Esophagus (tissue), 2 donors: ENCODE data around the gene CXCL1. TPM values are rescaled to one million over a fixed set of nuclear protein-coding genes. Genes with fewer than 3 reads are reported as not detected.

Source experiments
- H3K27ac ChIP-seq, 2 donors: one replicate each; pipeline ENCODE4 v1.5.1; 2013; ENCODE audit warnings: low read depth in 2 of 2, mild to moderate bottlenecking in 2 of 2, inconsistent platforms in 1 of 2, low read length in 1 of 2, moderate library complexity in 1 of 2
- H3K27me3 ChIP-seq, 2 donors: one replicate each; pipeline ENCODE4 v1.6.1; 2013; ENCODE audit warnings: low read length in 2 of 2, control low read depth in 1 of 2, mild to moderate bottlenecking in 1 of 2; ENCODE audit not compliant: insufficient read depth in 2 of 2, control insufficient read depth in 1 of 2
- H3K36me3 ChIP-seq, 2 donors: one replicate each; pipeline ENCODE4 v1.6.1; 2013; ENCODE audit warnings: low read length in 1 of 2; ENCODE audit not compliant: control insufficient read depth in 2 of 2, insufficient read depth in 2 of 2
- H3K4me1 ChIP-seq, 2 donors: one replicate each; pipeline ENCODE4 v1.6.1; 2013; ENCODE audit warnings: low read length in 1 of 2; ENCODE audit not compliant: control insufficient read depth in 2 of 2, insufficient read depth in 2 of 2
- H3K4me3 ChIP-seq, 2 donors: one replicate each; pipeline ENCODE4 v1.5.1; 2013; ENCODE audit warnings: low read length in 2 of 2, mild to moderate bottlenecking in 2 of 2, low read depth in 1 of 2, moderate library complexity in 1 of 2
- H3K9me3 ChIP-seq, 2 donors: one replicate each; pipeline ENCODE4 v1.6.1; 2013; ENCODE audit warnings: mild to moderate bottlenecking in 2 of 2, low read depth in 1 of 2, low read length in 1 of 2, moderate library complexity in 1 of 2; ENCODE audit not compliant: control insufficient read depth in 2 of 2, insufficient read depth in 1 of 2
- WGBS, 2 donors: extraction: QIAGEN DNeasy Blood & Tissue Kit; methylation state at CpG; one replicate each; pipeline ENCODE4 v1.1.7; 2013; 5-methylcytosine and 5-hydroxymethylcytosine counted together
- polyA plus RNA-seq, 2 donors: library from polyadenylated mRNA; stranded (reverse); fragments of 200-250 nt; gene quantifications; one replicate each; pipeline ENCODE4 v1.2.3, GENCODE V29; 2013
- donor health status: healthy with polysubstance abuse.
- donor health status: Bipolar disorder and iron deficiency.

CXCL1 gene
- polyA plus RNA-seq, 2 donors: 4.7 to 12.4 TPM

DNA sequence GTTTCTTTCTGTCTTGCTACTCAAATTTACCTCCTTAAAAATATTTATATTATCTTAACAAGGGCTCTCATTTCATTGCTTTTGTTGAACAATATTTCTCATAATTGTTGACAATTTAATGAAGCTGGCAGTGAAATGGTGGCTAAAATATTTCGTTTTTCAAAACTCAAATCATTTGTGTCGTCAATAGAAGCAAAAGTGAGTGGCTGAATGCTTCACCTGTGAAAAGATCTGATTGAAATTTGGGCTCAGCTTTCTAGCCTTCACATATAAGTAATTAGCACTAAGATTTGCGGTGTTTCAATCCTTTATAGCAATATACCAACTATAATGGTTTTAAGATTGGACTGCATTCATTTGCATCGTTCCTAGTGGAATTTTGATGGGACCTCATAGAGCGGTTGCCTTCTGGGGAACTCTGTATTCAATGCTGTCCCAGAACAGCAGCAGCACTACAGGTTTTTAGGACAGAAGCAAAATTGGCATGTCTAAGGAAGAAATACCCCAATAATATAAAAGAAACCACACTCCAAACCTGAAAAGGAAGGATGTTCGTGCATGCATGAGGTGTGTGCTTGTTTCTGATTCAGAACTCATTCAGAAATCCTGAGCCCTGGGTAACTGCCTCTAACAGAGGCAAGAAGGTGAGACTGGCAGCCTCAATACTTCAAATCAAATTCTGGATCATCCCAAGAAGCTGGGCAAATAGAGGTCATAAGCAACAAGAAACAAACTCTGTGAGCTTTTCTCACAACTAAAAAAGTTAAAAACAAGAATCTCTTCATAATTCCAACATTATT, 2.5 kb downstream of the CXCL1 start:
- Histone ChIP-seq H3K27me3 (no peaks in the 10 kb centered on the region), H3K36me3 (no peaks in the 10 kb centered on the region), H3K27ac (no peak overlapping the region), H3K9me3 (no peaks in the 10 kb centered on the region), H3K4me1 (peaks cover 2 to 3% of the 10 kb centered on the region in 2 donors), H3K4me3 (no peak overlapping the region)
- WGBS, 2 donors: 86% methylated on average over 6 of the region's 6 CpGs

DNA sequence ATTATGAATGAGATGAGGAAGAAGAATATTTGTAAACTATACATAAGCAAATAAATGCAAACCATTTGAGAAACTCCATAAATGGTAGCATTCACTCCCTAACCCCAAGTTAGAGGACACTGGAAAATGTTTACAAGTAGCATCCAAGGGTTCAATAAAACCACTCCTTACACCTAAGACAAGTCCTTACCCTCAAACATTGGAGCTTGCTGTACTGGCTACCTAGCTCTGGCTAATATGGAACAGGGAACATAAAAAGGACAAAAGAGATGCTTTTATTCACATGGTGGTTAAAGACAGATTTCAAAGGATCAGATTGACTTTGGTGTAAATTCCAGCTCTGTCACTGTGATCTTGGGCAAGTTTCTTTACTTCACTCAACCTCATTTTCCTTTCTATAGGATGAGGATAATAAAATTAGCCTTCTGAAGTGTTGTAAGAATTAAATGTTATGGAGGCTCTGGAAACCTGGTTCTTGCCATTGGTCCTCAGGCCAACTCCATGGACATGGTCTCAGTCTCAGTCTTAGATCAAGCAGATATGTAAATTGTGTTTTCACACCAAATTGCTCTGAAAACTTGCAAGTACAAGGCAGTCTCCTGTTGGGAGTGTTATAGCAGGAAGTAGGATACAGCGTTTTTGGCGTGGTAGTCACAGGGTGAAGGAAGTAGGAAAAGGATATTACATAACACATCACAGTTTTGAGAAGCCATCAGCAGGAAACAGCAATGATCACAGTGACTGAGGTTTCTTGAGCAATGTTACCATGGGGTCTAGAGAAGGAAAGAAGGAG, 3.3 kb downstream of the CXCL1 start:
- no peak overlapping the region for H3K27ac ChIP-seq
- no peak overlapping the region for H3K4me3 ChIP-seq
- 67 to 70% methylated on average over 2 of the region's 2 CpGs for WGBS, 2 donors
- no peaks in the 10 kb centered on the region for H3K9me3 ChIP-seq
- peaks cover 2 to 3% of the 10 kb centered on the region in 2 donors for H3K4me1 ChIP-seq
- no peaks in the 10 kb centered on the region for H3K36me3 ChIP-seq
- no peaks in the 10 kb centered on the region for H3K27me3 ChIP-seq

DNA sequence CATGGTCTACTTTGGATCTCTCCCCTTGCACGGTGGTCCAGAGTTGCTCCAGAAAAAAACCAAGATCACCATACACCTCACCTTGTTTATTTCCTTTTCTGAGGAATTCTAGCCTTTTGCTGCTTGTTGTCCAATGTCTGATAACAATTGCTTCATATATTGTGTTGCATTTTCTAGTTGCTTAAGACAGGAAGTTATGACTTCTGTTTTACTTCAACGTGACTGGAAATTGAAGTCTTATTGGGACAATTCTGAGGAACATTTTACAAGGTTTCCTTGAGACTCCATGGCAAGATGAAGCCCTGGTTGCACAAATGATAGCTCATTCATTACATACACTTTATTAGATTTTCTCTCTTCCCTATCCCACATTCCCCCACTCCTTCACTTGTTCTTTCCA, 5.2 kb downstream of the CXCL1 start:
- Histone ChIP-seq H3K27me3 (no peaks in the 10 kb centered on the region), H3K36me3 (no peaks in the 10 kb centered on the region), H3K27ac (no peak overlapping the region), H3K9me3 (no peaks in the 10 kb centered on the region), H3K4me1 (peaks cover 2 to 3% of the 10 kb centered on the region in 2 donors), H3K4me3 (no peak overlapping the region)
- 81 to 84% methylated on average over 2 of the region's 2 CpGs for WGBS, 2 donors

DNA sequence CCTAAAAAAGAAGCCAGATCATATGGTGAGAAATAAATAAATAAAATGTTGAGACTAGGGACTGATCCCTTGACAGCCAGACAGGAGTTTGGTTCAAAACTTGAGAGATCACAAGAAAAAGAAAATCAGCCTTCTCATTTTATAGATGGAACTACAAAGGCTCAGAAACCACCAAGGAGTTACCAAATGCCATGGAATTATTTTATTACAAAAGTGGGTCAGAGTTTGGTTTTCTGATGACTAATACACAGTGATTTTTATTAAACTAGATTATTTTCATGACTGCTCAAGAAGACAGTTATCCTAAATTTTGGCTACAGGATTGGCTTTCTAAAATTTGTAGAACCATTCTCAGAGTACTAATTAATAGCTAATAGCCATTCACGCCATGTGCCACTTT, 6.2 kb downstream of the CXCL1 start:
- Histone ChIP-seq H3K9me3 (no peaks in the 10 kb centered on the region), H3K36me3 (no peaks in the 10 kb centered on the region), H3K27ac (no peak overlapping the region), H3K4me1 (no peaks in the 10 kb centered on the region), H3K27me3 (no peaks in the 10 kb centered on the region), H3K4me3 (no peak overlapping the region)
- WGBS, 2 donors: 89 to 91% methylated on average over 1 of the region's 1 CpG

DNA sequence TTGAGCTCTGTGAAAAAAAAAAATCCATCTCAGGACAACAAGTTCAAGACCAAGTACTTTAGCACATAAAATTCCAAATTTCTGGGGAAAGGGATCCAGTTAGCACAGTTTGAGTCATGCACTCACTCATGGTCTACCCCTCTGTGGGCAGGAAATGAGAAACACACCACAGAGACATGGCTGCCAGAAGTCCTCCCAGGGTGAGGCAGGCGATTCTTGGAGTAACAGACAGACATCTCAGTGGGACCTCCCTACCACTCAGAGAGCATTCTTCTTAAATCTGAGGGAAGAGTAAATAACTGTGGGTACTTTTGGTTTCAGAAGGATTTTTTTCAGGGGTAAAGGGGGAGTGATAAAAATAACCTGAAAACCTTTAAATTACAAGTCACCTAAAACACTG, 14.1 kb downstream of the CXCL1 start:
- Histone ChIP-seq H3K4me1 (no peaks in the 10 kb centered on the region), H3K36me3 (no peaks in the 10 kb centered on the region), H3K27ac (no peak overlapping the region), H3K27me3 (peaks cover 0 to 2% of the 10 kb centered on the region in 2 donors), H3K9me3 (no peaks in the 10 kb centered on the region), H3K4me3 (no peak overlapping the region)
- 54 to 70% methylated on average over 1 of the region's 1 CpG for WGBS, 2 donors

DNA sequence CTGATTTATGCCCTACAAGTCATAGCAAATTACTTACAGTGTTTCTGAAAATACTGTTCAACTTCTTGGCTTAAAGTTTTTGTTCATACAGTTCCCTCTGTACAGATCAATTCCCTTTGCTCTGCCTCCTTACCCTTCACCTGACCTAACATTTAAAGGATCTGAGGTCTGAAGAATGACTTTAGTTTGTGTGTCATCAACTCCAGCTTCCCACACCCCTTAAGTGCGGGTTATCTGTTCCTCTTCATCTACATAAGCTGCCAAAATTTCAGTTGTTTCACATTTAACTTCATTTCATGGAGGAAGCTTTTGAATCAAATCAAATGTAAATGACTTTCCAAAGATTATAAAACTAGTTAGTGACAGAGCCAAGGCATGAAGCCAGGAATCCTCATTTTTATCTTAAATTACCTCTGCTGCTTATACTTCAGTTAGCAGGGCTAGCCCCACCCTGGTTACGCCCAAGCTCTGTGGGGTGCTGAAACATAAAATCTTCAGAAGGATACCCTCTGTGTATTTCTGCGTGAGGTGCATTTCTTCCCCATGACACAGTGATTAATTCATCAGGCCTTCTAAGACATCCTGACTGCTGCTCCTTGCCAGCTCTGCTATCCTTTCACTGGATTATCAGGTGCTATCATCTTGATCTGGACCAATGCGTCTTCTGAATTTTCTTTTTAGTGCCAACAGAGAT, 16.5 kb downstream of the CXCL1 start:
- no peaks in the 10 kb centered on the region for H3K36me3 ChIP-seq
- no peaks in the 10 kb centered on the region for H3K9me3 ChIP-seq
- no peaks in the 10 kb centered on the region for H3K4me1 ChIP-seq
- H3K27ac ChIP-seq: no peak overlapping the region
- H3K27me3 ChIP-seq: peaks cover 0 to 2% of the 10 kb centered on the region in 2 donors
- no peak overlapping the region for H3K4me3 ChIP-seq
- WGBS, 2 donors: 84 to 85% methylated on average over 4 of the region's 4 CpGs

DNA sequence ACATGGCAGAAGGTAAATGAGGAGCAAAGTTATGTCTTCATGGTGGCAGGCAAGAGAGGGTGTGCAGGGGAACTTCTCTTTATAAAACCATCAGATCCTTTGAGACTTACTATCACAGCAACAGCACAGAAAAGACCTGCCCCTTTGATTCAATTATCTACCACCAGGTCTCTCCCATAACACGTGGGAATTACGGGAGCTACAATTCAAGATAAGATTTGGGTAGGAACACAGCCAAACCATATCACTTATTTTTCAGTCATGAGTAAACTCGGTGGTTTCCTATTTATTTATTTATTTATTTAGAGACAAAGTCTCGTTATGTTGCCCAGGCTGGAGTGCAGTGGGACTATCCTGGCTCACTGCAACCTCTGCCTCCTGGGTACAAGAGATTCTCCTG, 22.1 kb downstream of the CXCL1 start:
- 63 to 77% methylated on average over 4 of the region's 4 CpGs for WGBS, 2 donors
- no peaks in the 10 kb centered on the region for H3K36me3 ChIP-seq
- no peak overlapping the region for H3K27ac ChIP-seq

DNA sequence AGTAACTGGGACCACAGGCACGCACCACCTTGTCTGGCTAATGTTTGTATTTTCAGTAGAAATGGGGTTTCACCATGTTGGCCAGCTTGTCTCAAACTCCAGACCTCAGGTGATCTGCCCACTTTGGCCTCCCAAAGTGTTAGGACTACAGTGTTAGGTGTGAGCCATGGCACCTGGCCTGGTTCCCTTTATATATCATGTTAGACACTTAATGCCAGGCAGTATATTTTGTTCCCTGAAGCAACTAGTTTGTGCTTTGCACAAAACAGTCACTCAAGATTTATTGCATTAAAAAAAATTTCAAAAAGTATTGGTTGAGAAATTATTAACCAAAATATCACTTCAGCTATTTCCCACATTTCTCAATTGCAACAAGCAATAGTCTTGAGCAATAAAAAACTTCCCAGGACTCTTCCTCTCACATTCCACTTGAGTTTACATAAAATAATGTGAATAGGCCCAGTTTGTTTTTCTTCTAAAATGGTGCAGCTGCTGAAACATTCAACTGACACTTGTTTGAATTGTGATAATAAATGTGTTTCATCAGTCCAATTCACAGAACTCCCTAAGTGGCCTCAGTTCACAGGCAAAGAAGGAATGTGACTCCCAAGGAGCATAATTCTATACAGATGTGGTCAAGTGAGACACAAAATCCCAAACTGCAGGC, 22.7 kb downstream of the CXCL1 start:
- H3K9me3 ChIP-seq: no peaks in the 10 kb centered on the region
- WGBS, 2 donors: 94% methylated on average over 1 of the region's 1 CpG
- H3K4me3 ChIP-seq: no peak overlapping the region
- H3K27ac ChIP-seq: no peak overlapping the region
- H3K27me3 ChIP-seq: no peaks in the 10 kb centered on the region
- H3K4me1 ChIP-seq: no peaks in the 10 kb centered on the region
- H3K36me3 ChIP-seq: no peaks in the 10 kb centered on the region

More for the DNA sequence above, 22.1 kb downstream of the CXCL1 start:
- H3K27me3 ChIP-seq: no peaks in the 10 kb centered on the region
- H3K4me3 ChIP-seq: no peak overlapping the region
- H3K4me1 ChIP-seq: no peaks in the 10 kb centered on the region
- H3K9me3 ChIP-seq: no peaks in the 10 kb centered on the region

DNA sequence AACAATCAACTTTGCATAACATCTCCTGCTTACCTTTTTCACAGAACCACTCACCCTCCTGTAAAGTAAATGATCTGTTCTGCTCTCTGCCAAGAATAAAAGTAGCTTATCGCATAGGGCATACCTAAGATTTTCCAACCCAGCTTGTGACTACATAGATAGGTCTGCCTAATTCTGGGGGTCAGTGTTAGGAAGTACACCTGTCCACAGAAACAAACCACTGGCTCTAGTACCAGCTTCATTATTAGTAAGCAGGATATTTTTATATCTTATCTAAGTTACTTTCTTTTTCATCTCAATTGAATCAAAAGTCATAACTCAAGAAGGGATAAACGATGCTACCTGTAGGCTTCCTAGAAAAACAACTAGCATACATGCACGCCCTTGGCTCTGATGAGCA, 23.8 kb downstream of the CXCL1 start:
- no peaks in the 10 kb centered on the region for H3K4me1 ChIP-seq
- H3K27ac ChIP-seq: no peak overlapping the region
- H3K27me3 ChIP-seq: no peaks in the 10 kb centered on the region
- WGBS, 2 donors: 72 to 79% methylated on average over 3 of the region's 3 CpGs
- no peak overlapping the region for H3K4me3 ChIP-seq
- H3K9me3 ChIP-seq: no peaks in the 10 kb centered on the region
- H3K36me3 ChIP-seq: no peaks in the 10 kb centered on the region
